Mammary epithelial cell (primary cell): Measurements from ENCODE around the gene ZNF597.

ENCODE experiments used
- EZH2 ChIP-seq: IDR thresholded peaks from 2 replicates; pipeline ENCODE4 v1.6.1; 2012; ENCODE audit warnings: low read length, inconsistent platforms, borderline replicate concordance
- TF ChIP-seq, protein P1 (sequence below), 2 donors: IDR thresholded peaks in 1 of 2; conservative IDR thresholded peaks in 1 of 2; 2 replicates each; pipeline ENCODE4 v1.5.1; 2011 to 2012; ENCODE audit warnings: inconsistent platforms in 2 of 2, low read length in 2 of 2, mild to moderate bottlenecking in 2 of 2, control low read depth in 1 of 2, low read depth in 1 of 2; ENCODE audit not compliant: insufficient read depth in 1 of 2; ENCODE audit errors: extremely low read depth in 1 of 2

DNA sequence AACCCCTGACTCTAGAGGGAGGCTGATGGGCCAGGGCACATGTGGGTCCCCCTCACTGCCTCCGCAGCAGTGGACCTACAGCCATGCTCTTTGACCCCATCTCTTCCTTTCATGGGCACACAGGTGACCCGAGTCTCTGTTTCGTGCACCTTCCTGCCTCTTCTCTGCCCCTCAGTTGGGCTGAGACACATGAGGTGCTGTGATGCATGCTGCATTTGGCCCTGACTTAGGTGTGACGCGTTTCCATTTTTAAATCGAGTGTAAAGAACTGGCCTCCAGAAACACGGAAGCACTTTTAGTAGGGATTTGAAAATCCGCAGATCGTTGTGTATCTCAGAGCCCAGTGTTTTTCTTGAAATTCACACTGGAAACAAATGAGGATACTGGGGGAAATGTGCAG, 27.4 kb upstream of the ZNF597 start:
- TF ChIP-seq, protein P1, sequence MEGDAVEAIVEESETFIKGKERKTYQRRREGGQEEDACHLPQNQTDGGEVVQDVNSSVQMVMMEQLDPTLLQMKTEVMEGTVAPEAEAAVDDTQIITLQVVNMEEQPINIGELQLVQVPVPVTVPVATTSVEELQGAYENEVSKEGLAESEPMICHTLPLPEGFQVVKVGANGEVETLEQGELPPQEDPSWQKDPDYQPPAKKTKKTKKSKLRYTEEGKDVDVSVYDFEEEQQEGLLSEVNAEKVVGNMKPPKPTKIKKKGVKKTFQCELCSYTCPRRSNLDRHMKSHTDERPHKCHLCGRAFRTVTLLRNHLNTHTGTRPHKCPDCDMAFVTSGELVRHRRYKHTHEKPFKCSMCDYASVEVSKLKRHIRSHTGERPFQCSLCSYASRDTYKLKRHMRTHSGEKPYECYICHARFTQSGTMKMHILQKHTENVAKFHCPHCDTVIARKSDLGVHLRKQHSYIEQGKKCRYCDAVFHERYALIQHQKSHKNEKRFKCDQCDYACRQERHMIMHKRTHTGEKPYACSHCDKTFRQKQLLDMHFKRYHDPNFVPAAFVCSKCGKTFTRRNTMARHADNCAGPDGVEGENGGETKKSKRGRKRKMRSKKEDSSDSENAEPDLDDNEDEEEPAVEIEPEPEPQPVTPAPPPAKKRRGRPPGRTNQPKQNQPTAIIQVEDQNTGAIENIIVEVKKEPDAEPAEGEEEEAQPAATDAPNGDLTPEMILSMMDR (conservative IDR thresholded peaks at IDR 0.05 in 1 of 2, IDR thresholded peaks at IDR 0.05 in 1 of 2; ENCODE audit: extremely low read depth in 1 of 2, insufficient read depth in 1 of 2, low read depth in 1 of 2, low read length in 2 of 2): no peak
- TF ChIP-seq EZH2: no peak
